IMR-90 (cell line): ENCODE results near the gene ALX4. TPM values are rescaled to one million over a fixed set of nuclear protein-coding genes. Genes with fewer than 3 reads are reported as not detected.

Experiments used
- ATAC-seq: fragments of 200-7000 bp; cut with Tn5 transposase; 2 replicates; pipeline ENCODE4 v1.9.1; 2020; ENCODE audit warnings: low read depth, mild to moderate bottlenecking, moderate library complexity
- BruUV-seq: library from RNA; stranded (reverse); fragments of 400-500 nt; replicated peaks from 2 replicates; lab custom pipeline; 2021; lab: Mats Ljungman, UMichigan
- CTCF ChIA-PET: fragments of 300-600 bp; formaldehyde crosslinking; extraction: SDS; loops from one replicate; lab custom pipeline; 2021; ENCODE audit warnings: antibody characterized with exemption; lab: Yijun Ruan, JAX
- POLR2A ChIA-PET: fragments of 300-600 bp; sonication (Branson Sonifier 250); formaldehyde crosslinking; loops from one replicate; lab custom pipeline; 2022; ENCODE audit warnings: antibody characterized with exemption; ENCODE audit not compliant: unreplicated experiment; lab: Charles Lee
- DNase-seq: peaks from one replicate; pipeline ENCODE4 v3.0.0; 2013
- H2AFZ ChIP-seq: replicated peaks from 2 replicates; pipeline ENCODE3; 2013; ENCODE audit warnings: low read length, mild to moderate bottlenecking; ENCODE audit not compliant: poor library complexity
- H2AK5ac ChIP-seq: 2 replicates; pipeline ENCODE4 v1.6.1; 2013; ENCODE audit warnings: low read depth, low read length, inconsistent platforms
- H2AK9ac ChIP-seq: replicated peaks from 2 replicates; pipeline ENCODE3; 2013; ENCODE audit warnings: mild to moderate bottlenecking, low read depth, low read length, moderate library complexity; ENCODE audit not compliant: poor library complexity
- H2BK120ac ChIP-seq: 2 replicates; pipeline ENCODE4 v1.6.1; 2013; ENCODE audit warnings: low read depth, low read length, inconsistent platforms
- H2BK15ac ChIP-seq: 3 replicates; pipeline ENCODE4 v1.6.1; 2013; ENCODE audit warnings: low read depth, low read length, inconsistent platforms
- H2BK20ac ChIP-seq: 2 replicates; pipeline ENCODE4 v1.6.1; 2013; ENCODE audit warnings: low read depth, mild to moderate bottlenecking, inconsistent platforms, low read length, moderate library complexity
- H2BK5ac ChIP-seq: 2 replicates; pipeline ENCODE4 v1.6.1; 2013; ENCODE audit warnings: mild to moderate bottlenecking, low read depth, low read length, inconsistent platforms; ENCODE audit not compliant: poor library complexity, severe bottlenecking
- H3K14ac ChIP-seq: replicated peaks from 2 replicates; pipeline ENCODE4 v1.6.1; 2013; ENCODE audit warnings: low read depth, low read length, inconsistent platforms
- H3K18ac ChIP-seq: 2 replicates; pipeline ENCODE4 v1.6.1; 2013; ENCODE audit warnings: low read depth, low read length, control low read depth
- H3K23ac ChIP-seq: 2 replicates; pipeline ENCODE4 v1.6.1; 2013; ENCODE audit warnings: low read depth, low read length, inconsistent platforms
- H3K27ac ChIP-seq: 2 replicates; pipeline ENCODE4 v1.5.1; 2013; ENCODE audit warnings: mild to moderate bottlenecking, control low read depth, low read length; ENCODE audit not compliant: insufficient read depth
- H3K27me3 ChIP-seq: 2 replicates; pipeline ENCODE4 v1.6.1; 2013; ENCODE audit warnings: low read length; ENCODE audit not compliant: control insufficient read depth, insufficient read depth
- H3K36me3 ChIP-seq: 2 replicates; pipeline ENCODE4 v1.6.1; 2013; ENCODE audit warnings: low read length, mixed read lengths; ENCODE audit not compliant: control insufficient read depth, insufficient read depth
- H3K4ac ChIP-seq: 2 replicates; pipeline ENCODE4 v1.6.1; 2013; ENCODE audit warnings: low read depth, low read length, inconsistent platforms
- H3K4me1 ChIP-seq: 2 replicates; pipeline ENCODE4 v1.6.1; 2013; ENCODE audit warnings: low read length, mixed read lengths; ENCODE audit not compliant: control insufficient read depth, insufficient read depth
- H3K4me2 ChIP-seq: 2 replicates; pipeline ENCODE4 v1.6.1; 2013; ENCODE audit warnings: low read depth, mild to moderate bottlenecking, control low read depth, low read length, moderate library complexity
- H3K4me3 ChIP-seq: 2 replicates; pipeline ENCODE4 v1.5.1; 2013; ENCODE audit warnings: low read depth, mild to moderate bottlenecking, control low read depth, low read length, moderate library complexity; ENCODE audit not compliant: insufficient read depth
- H3K56ac ChIP-seq: 2 replicates; pipeline ENCODE4 v1.6.1; 2013; ENCODE audit warnings: low read length, inconsistent platforms; ENCODE audit not compliant: insufficient read depth; ENCODE audit errors: extremely low read depth
- H3K79me1 ChIP-seq, 2 experiments: 2 replicates each; pipeline ENCODE4 v1.6.1; 2013; ENCODE audit warnings: low read length in 2 of 2, inconsistent platforms in 1 of 2, low read depth in 1 of 2
- H3K9ac ChIP-seq: 2 replicates; pipeline ENCODE4 v1.6.1; 2013; ENCODE audit warnings: low read depth, low read length, control low read depth
- H3K9me1 ChIP-seq: 2 replicates; pipeline ENCODE4 v1.6.1; 2013; ENCODE audit warnings: low read length, inconsistent platforms; ENCODE audit not compliant: insufficient read depth
- H3K9me3 ChIP-seq: 2 replicates; pipeline ENCODE4 v1.6.1; 2013; ENCODE audit warnings: low read length; ENCODE audit not compliant: control insufficient read depth, insufficient read depth
- H4K20me1 ChIP-seq: 2 replicates; pipeline ENCODE4 v1.6.1; 2013; ENCODE audit warnings: low read length, inconsistent platforms; ENCODE audit not compliant: insufficient read depth
- H4K5ac ChIP-seq: 2 replicates; pipeline ENCODE4 v1.6.1; 2013; ENCODE audit warnings: mild to moderate bottlenecking, low read depth, low read length, control low read depth
- H4K8ac ChIP-seq, 2 experiments: 2 replicates each; pipeline ENCODE4 v1.6.1; 2013; ENCODE audit warnings: low read depth in 2 of 2, low read length in 2 of 2, control low read depth in 1 of 2, inconsistent platforms in 1 of 2
- H4K91ac ChIP-seq: 2 replicates; pipeline ENCODE4 v1.6.1; 2013; ENCODE audit warnings: low read depth, low read length, inconsistent platforms; ENCODE audit not compliant: insufficient read depth
- BHLHE40 ChIP-seq: fragments of 150-350 bp; IDR thresholded peaks from 2 replicates; pipeline ENCODE4 v1.6.1; 2016; ENCODE audit warnings: mild to moderate bottlenecking, low read depth, low read length
- CEBPB ChIP-seq: IDR thresholded peaks from 2 replicates; pipeline ENCODE4 v1.6.1; 2012; ENCODE audit warnings: low read depth, low read length, improper control_type of control experiment
- MAZ ChIP-seq: IDR thresholded peaks from 2 replicates; pipeline ENCODE4 v1.6.1; 2012; ENCODE audit warnings: low read depth, mild to moderate bottlenecking, low read length, improper control_type of control experiment, moderate library complexity, borderline replicate concordance
- RAD21 ChIP-seq: IDR thresholded peaks from 2 replicates; pipeline ENCODE4 v1.6.1; 2012; ENCODE audit warnings: low read length, improper control_type of control experiment
- RFX5 ChIP-seq: IDR thresholded peaks from 2 replicates; pipeline ENCODE4 v1.8.0; 2012; ENCODE audit warnings: low read depth, mild to moderate bottlenecking, low read length, moderate library complexity
- SMC3 ChIP-seq: fragments of 150-350 bp; IDR thresholded peaks from 2 replicates; pipeline ENCODE4 v1.6.1; 2016; ENCODE audit warnings: low read depth, mild to moderate bottlenecking, antibody characterized with exemption, low read length, moderate library complexity
- WGBS, 2 experiments: methylation state at CpG; one replicate each; pipeline versions ENCODE4 v1.1.5 to v1.1.7; 2013; ENCODE audit warnings: missing lambda C conversion rate in 2 of 2; ENCODE audit not compliant: insufficient read length in 1 of 2; ENCODE audit errors: extremely low coverage in 2 of 2; 5-methylcytosine and 5-hydroxymethylcytosine counted together
- dilution Hi-C: fragments of 300-500 bp; cut with HindIII; formaldehyde crosslinking; loops from one replicate; pipeline ENCODE4 v1.14.3; 2018; ENCODE audit warnings: low sequenced_read_pairs; ENCODE audit not compliant: unreplicated experiment
- in situ Hi-C: fragments of 300-500 bp; cut with MboI; formaldehyde crosslinking; loops from 3 replicates; pipeline ENCODE4 v1.14.3; 2019; ENCODE audit warnings: low sequenced_read_pairs, inconsistent platforms, mixed read lengths
- intact Hi-C: fragments of 100-400 bp; cut with micrococcal nuclease; formaldehyde crosslinking; loops from 2 replicates; pipeline ENCODE4 v1.10.0; 2022
- polyA plus RNA-seq, 3 experiments: library from polyadenylated mRNA; depleted of rRNA; stranded (reverse); fragments of >200 nt; gene quantifications; 2 replicates each; pipeline ENCODE4 v1.2.3, GENCODE V29; 2012; ENCODE audit warnings: low replicate concordance in 1 of 3
- total RNA-seq: library from RNA; depleted of rRNA; stranded (reverse); fragments of >200 nt; gene quantifications from 2 replicates; pipeline ENCODE4 v1.2.3, GENCODE V29; 2012

Gene ALX4
- total and polyA plus RNA-seq, 2 of the 4 experiments (the other 2 are of a cell fraction): not detected

- Histone ChIP-seq H2AK9ac (no peak overlapping the region), H3K9ac (no peak overlapping the region), H4K5ac (no peak overlapping the region), H3K9me1 (no peaks in the 10 kb centered on the region), H2BK120ac (no peak overlapping the region), H3K27me3 (peaks cover 45% of the 10 kb centered on the region), H3K4me3 (no peak overlapping the region), H2AFZ (no peak overlapping the region), H3K23ac (no peak overlapping the region), H2BK20ac (no peak overlapping the region), H3K14ac (no peak overlapping the region), H4K8ac (no peak overlapping the region), H2BK15ac (no peak overlapping the region), H3K9me3 (no peaks in the 10 kb centered on the region), H4K91ac (no peak overlapping the region), H4K20me1 (no peaks in the 10 kb centered on the region), H3K4me2 (no peak overlapping the region), H3K79me1 (no peaks in the 10 kb centered on the region), H3K56ac (no peak overlapping the region), H3K18ac (no peak overlapping the region), H3K4me1 (no peaks in the 10 kb centered on the region), H3K4ac (no peak overlapping the region), H2BK5ac (no peak overlapping the region), H3K36me3 (no peaks in the 10 kb centered on the region), H3K27ac (no peak overlapping the region), H2AK5ac (no peak overlapping the region)
- dilution Hi-C loops: no loop called here
- intact Hi-C loops: no loop called here
- CTCF ChIA-PET: no interaction called here
- no peak for DNase-seq
- POLR2A ChIA-PET: no interaction called here
- ATAC-seq: no peak
- TF ChIP-seq CEBPB (no peak), MAZ (no peak), RFX5 (no peak), RAD21 (no peak), BHLHE40 (no peak), SMC3 (no peak)
- WGBS, 2 experiments: no CpG with 5 or more reads among the region's 7 CpGs
- BruUV-seq: no TSS peak
- in situ Hi-C loops: no loop called here
These were observed 34.5 kb upstream of the ALX4 start for GRCh38 chr11:44344423-44344820.
